ENCODE results near the gene PIEZO2.

- TF ChIP-seq CTCF (IDR thresholded peaks at IDR 0.05; ENCODE audit: low read depth, low read length, poor library complexity, severe bottlenecking) = no peak
- TF ChIP-seq EZH2phosphoT487 (IDR thresholded peaks at IDR 0.05; ENCODE audit: borderline replicate concordance, low read length) = no peak
These were observed 13.1 kb downstream of the PIEZO2 start for GRCh38 chr18:11136241-11136640.

Data from DOHH2 (cell line).